CD14-positive monocyte (primary cell): ENCODE data around the gene LPCAT3. TPM values are rescaled to one million over a fixed set of nuclear protein-coding genes. Genes with fewer than 3 reads are reported as not detected.

Experiments
- DNase-seq, 3 donors: peaks; one replicate each; pipeline ENCODE4 v3.0.0-alpha.2; 2011 to 2022
- H2AFZ ChIP-seq: 2 replicates; pipeline ENCODE4 v1.6.0; 2012; ENCODE audit warnings: mild to moderate bottlenecking, low read depth, low read length, inconsistent platforms; ENCODE audit not compliant: insufficient read depth, poor library complexity, severe bottlenecking
- H3K27ac ChIP-seq, 2 donors: 1 replicate in 1 of 2; 2 replicates in 1 of 2; pipeline ENCODE4 v1.5.1; 2012 to 2013; ENCODE audit warnings: low read length in 2 of 2, control low read depth in 1 of 2, inconsistent platforms in 1 of 2, low read depth in 1 of 2, mild to moderate bottlenecking in 1 of 2
- H3K27me3 ChIP-seq, 2 donors: one replicate each; pipeline versions ENCODE4 v1.6.0 to v1.6.1; 2011 to 2013; ENCODE audit warnings: low read length in 2 of 2; ENCODE audit not compliant: control insufficient read depth in 2 of 2, insufficient read depth in 2 of 2
- H3K36me3 ChIP-seq, 2 donors: replicated peaks in 1 of 2; 1 replicate in 1 of 2; 2 replicates in 1 of 2; pipeline versions ENCODE4 v1.5.1 to v1.6.1; 2012 to 2013; ENCODE audit warnings: low read length in 2 of 2, control low read depth in 1 of 2, inconsistent platforms in 1 of 2, mild to moderate bottlenecking in 1 of 2; ENCODE audit not compliant: insufficient read depth in 2 of 2, control insufficient read depth in 1 of 2
- H3K4me1 ChIP-seq, 2 donors: 1 replicate in 1 of 2; 2 replicates in 1 of 2; pipeline versions ENCODE4 v1.5.1 to v1.6.1; 2012 to 2013; ENCODE audit warnings: low read length in 2 of 2, control low read depth in 1 of 2, inconsistent platforms in 1 of 2, mild to moderate bottlenecking in 1 of 2, moderate library complexity in 1 of 2; ENCODE audit not compliant: insufficient read depth in 2 of 2, control insufficient read depth in 1 of 2
- H3K4me2 ChIP-seq: replicated peaks from 2 replicates; pipeline ENCODE3; 2012; ENCODE audit warnings: low read length, moderate library complexity, mild to moderate bottlenecking; ENCODE audit not compliant: poor library complexity, severe bottlenecking; ENCODE audit errors: extremely low read depth
- H3K4me3 ChIP-seq, 3 experiments: fragments of 200-600 bp in 1 of 3; sonication (generic) in 1 of 3; replicated peaks in 1 of 3; 1 replicate in 2 of 3; 2 replicates in 1 of 3; pipeline ENCODE4 v1.5.1; 2011 to 2013; ENCODE audit warnings: low read length in 3 of 3, mild to moderate bottlenecking in 3 of 3, control low read depth in 2 of 3, low read depth in 2 of 3, inconsistent platforms in 1 of 3, moderate library complexity in 1 of 3
- H3K79me2 ChIP-seq: 2 replicates; pipeline ENCODE4 v1.6.0; 2012; ENCODE audit warnings: mild to moderate bottlenecking, control low read depth, inconsistent platforms, low read length, moderate library complexity; ENCODE audit not compliant: insufficient read depth
- H3K9ac ChIP-seq: 2 replicates; pipeline ENCODE4 v1.6.0; 2017; ENCODE audit warnings: low read length, mild to moderate bottlenecking; ENCODE audit not compliant: insufficient read depth, poor library complexity, severe bottlenecking
- H3K9me3 ChIP-seq, 2 donors: replicated peaks in 1 of 2; 1 replicate in 1 of 2; 2 replicates in 1 of 2; pipeline versions ENCODE4 v1.5.1 to v1.6.1; 2012 to 2013; ENCODE audit warnings: low read length in 2 of 2, control low read depth in 1 of 2; ENCODE audit not compliant: control insufficient read depth in 1 of 2, insufficient read depth in 1 of 2
- H4K20me1 ChIP-seq: 2 replicates; pipeline ENCODE4 v1.6.0; 2012; ENCODE audit warnings: mild to moderate bottlenecking, low read length, control low read depth, moderate library complexity; ENCODE audit not compliant: insufficient read depth
- H3K27ac Mint-ChIP-seq, 7 donors: one replicate each; pipeline ENCODE4 v1.8.0; 2020; ENCODE audit warnings: mild to moderate bottlenecking in 7 of 7, mixed read lengths in 7 of 7, moderate library complexity in 6 of 7, inconsistent platforms in 2 of 7
- H3K27me3 Mint-ChIP-seq, 3 donors: one replicate each; pipeline ENCODE4 v1.8.0; 2021 to 2022; ENCODE audit warnings: low read depth in 3 of 3, mild to moderate bottlenecking in 3 of 3, mixed read lengths in 3 of 3, moderate library complexity in 3 of 3, inconsistent platforms in 1 of 3
- H3K36me3 Mint-ChIP-seq, 2 donors: one replicate each; pipeline ENCODE4 v1.8.0; 2020; ENCODE audit warnings: mixed read lengths in 2 of 2, inconsistent platforms in 1 of 2, mild to moderate bottlenecking in 1 of 2
- H3K4me1 Mint-ChIP-seq: one replicate; pipeline ENCODE4 v1.8.0; 2020; ENCODE audit warnings: mild to moderate bottlenecking, mixed read lengths
- H3K4me3 Mint-ChIP-seq, 2 donors: one replicate each; pipeline ENCODE4 v1.8.0; 2020; ENCODE audit warnings: mild to moderate bottlenecking in 2 of 2, mixed read lengths in 2 of 2, moderate library complexity in 1 of 2
- H3K9me3 Mint-ChIP-seq, 7 donors: one replicate each; pipeline ENCODE4 v1.8.0; 2020 to 2022; ENCODE audit warnings: mixed read lengths in 7 of 7, mild to moderate bottlenecking in 6 of 7, moderate library complexity in 6 of 7, inconsistent platforms in 2 of 7
- CTCF ChIP-seq: fragments of 200-600 bp; IDR thresholded peaks from one replicate; pipeline ENCODE4 v1.8.0; 2022; ENCODE audit warnings: antibody characterized with exemption, mild to moderate bottlenecking
- WGBS: methylation state at CpG from one replicate; pipeline ENCODE4 v1.1.5; 2013; ENCODE audit warnings: missing lambda C conversion rate; ENCODE audit not compliant: insufficient coverage; 5-methylcytosine and 5-hydroxymethylcytosine counted together
- intact Hi-C, 2 donors: fragments of 100-400 bp; cut with micrococcal nuclease; formaldehyde crosslinking; loops; one replicate each; pipeline versions ENCODE4 v1.15.0 to v1.15.1; 2023
- polyA plus RNA-seq, 3 donors: library from polyadenylated mRNA; depleted of rRNA in 1 of 3; unstranded in 2 of 3; stranded (reverse) in 1 of 3; fragments of 300-500 nt in 2 of 3; fragments of >200 nt in 1 of 3; fragmentation: Illumina TruSeq in 2 of 3; gene quantifications; 1 replicate in 2 of 3; 2 replicates in 1 of 3; pipeline ENCODE4 v1.2.3, GENCODE V29; 2012 to 2021

LPCAT3 gene
- polyA plus RNA-seq, 3 donors, result 50.9 to 62.7 (median 54.1) TPM

- H3K27me3 Mint-ChIP-seq, result no peaks in the 10 kb centered on the region
- peak overlapping the region in 1 of 7 donors; percentile 30 for H3K27ac Mint-ChIP-seq
- no peak overlapping the region for H3K9ac ChIP-seq
- intact Hi-C loops, result no loop called here
- H3K36me3 Mint-ChIP-seq, result peaks cover 76 to 90% of the 10 kb centered on the region in 2 donors
- DNase-seq, result no peak
- H3K27me3 ChIP-seq, result no peaks in the 10 kb centered on the region
- peaks cover 4% of the 10 kb centered on the region for H3K79me2 ChIP-seq
- no peaks in the 10 kb centered on the region for H3K4me1 ChIP-seq
- H3K4me2 ChIP-seq, result no peak overlapping the region
- peaks cover 1% of the 10 kb centered on the region for H3K4me1 Mint-ChIP-seq
- peaks cover 83 to 93% of the 10 kb centered on the region in 2 donors for H3K36me3 ChIP-seq
- no peak overlapping the region for H3K4me3 Mint-ChIP-seq
- H3K4me3 ChIP-seq, result no peak overlapping the region
- no peak overlapping the region for H2AFZ ChIP-seq
- H3K9me3 ChIP-seq, result no peaks in the 10 kb centered on the region
- no peak for TF ChIP-seq CTCF
- no peak overlapping the region for H3K27ac ChIP-seq
- H4K20me1 ChIP-seq, result no peaks in the 10 kb centered on the region
- no peaks in the 10 kb centered on the region for H3K9me3 Mint-ChIP-seq
These were observed 37.5 kb downstream of the LPCAT3 start for GRCh38 chr12:6980740-6981139.

GRCh38 chr12:6980075-6980474 is 38.2 kb downstream of the LPCAT3 start:
- Histone ChIP-seq H3K4me3 (no peak overlapping the region), H3K27me3 (no peaks in the 10 kb centered on the region), H3K4me2 (no peak overlapping the region), H3K4me1 (no peaks in the 10 kb centered on the region), H3K36me3 (peaks cover 90 to 99% of the 10 kb centered on the region in 2 donors), H3K79me2 (peaks cover 4% of the 10 kb centered on the region), H3K9ac (no peak overlapping the region), H3K9me3 (no peaks in the 10 kb centered on the region), H4K20me1 (no peaks in the 10 kb centered on the region), H2AFZ (no peak overlapping the region), H3K27ac (no peak overlapping the region)
- DNase-seq, result no peak
- TF ChIP-seq CTCF, result no peak
- peaks cover 1% of the 10 kb centered on the region for H3K4me1 Mint-ChIP-seq
- WGBS, result 100% methylated on average over 1 of the region's 4 CpGs
- H3K9me3 Mint-ChIP-seq, result no peaks in the 10 kb centered on the region
- H3K36me3 Mint-ChIP-seq, result peaks cover 82 to 94% of the 10 kb centered on the region in 2 donors
- intact Hi-C loops, result no loop called here
- H3K27me3 Mint-ChIP-seq, result no peaks in the 10 kb centered on the region
- peak overlapping the region in 1 of 7 donors; percentile 31 for H3K27ac Mint-ChIP-seq
- no peak overlapping the region for H3K4me3 Mint-ChIP-seq
